D341Med (cell line): ENCODE measurements around the gene TNFAIP8L1.

Experiments
- DNase-seq: peaks from one replicate; pipeline ENCODE4 v3.0.0; 2012; ENCODE audit warnings: low spot score

The TNFAIP8L1 gene

GRCh38 chr19:4703671-4704316 lies 64.5 kb downstream of the TNFAIP8L1 start:
- no peak for DNase-seq

- no peak for DNase-seq
Measured at GRCh38 chr19:4704317-4704673, 65.0 kb downstream of the TNFAIP8L1 start.
